HCT116 (cell line): ENCODE data around the gene APLF. TPM values are rescaled to one million over a fixed set of nuclear protein-coding genes. Genes with fewer than 3 reads are reported as not detected.
A peak's percentile ranks its signal among the peaks of the same experiment; 100 is the strongest.

ENCODE experiments used
- ATAC-seq: fragments of 200-7000 bp; cut with Tn5 transposase; 2 replicates; pipeline ENCODE4 v1.9.1; 2020; ENCODE audit warnings: mild to moderate bottlenecking, moderate library complexity
- BruUV-seq: library from RNA; stranded (reverse); fragments of 400-500 nt; replicated peaks from 2 replicates; lab custom pipeline; 2021; lab: Mats Ljungman, UMichigan
- CTCF ChIA-PET: fragments of 300-600 bp; sonication (Branson Sonifier 250); formaldehyde crosslinking; loops from one replicate; lab custom pipeline; 2021; ENCODE audit warnings: antibody characterized with exemption; lab: Charles Lee
- POLR2A ChIA-PET: fragments of 300-600, 350-600 bp; sonication (Branson Sonifier 250); formaldehyde crosslinking; loops from one replicate; lab custom pipeline; 2021; ENCODE audit warnings: antibody characterized with exemption; lab: Charles Lee
- RAD21 ChIA-PET, 2 experiments: fragments of 300-600 bp; sonication (Branson Sonifier 250); formaldehyde crosslinking; loops; one replicate each; lab custom pipeline; 2023; ENCODE audit warnings: low total read pairs in 2 of 2; ENCODE audit not compliant: uncharacterized antibody in 2 of 2, unreplicated experiment in 2 of 2, low non-redundant PET in 1 of 2; lab: Charles Lee
- DNase-seq: peaks from one replicate; pipeline ENCODE4 v3.0.0-alpha.2; 2010; ENCODE audit warnings: low read depth, low spot score
- H2AFZ ChIP-seq: fragments of 200-600 bp; shearing (Covaris generic), sonication (generic); 2 replicates; pipeline ENCODE4 v1.6.1; 2017; ENCODE audit warnings: low read depth, mixed run types, mixed read lengths, antibody characterized with exemption, low read length; ENCODE audit not compliant: poor library complexity, severe bottlenecking
- H3K27ac ChIP-seq: 2 replicates; pipeline ENCODE4 v1.5.1; 2012; ENCODE audit warnings: low read depth, low read length
- H3K27me3 ChIP-seq: fragments of 200-600 bp; sonication (generic); 2 replicates; pipeline ENCODE4 v1.6.1; 2016; ENCODE audit warnings: mixed run types, low read length, mixed read lengths; ENCODE audit not compliant: insufficient read depth
- H3K36me3 ChIP-seq, 2 experiments: fragments of 200-500 bp in 1 of 2; fragments of 200-600 bp in 1 of 2; sonication (Bioruptor generic) in 1 of 2; sonication (generic) in 1 of 2; 2 replicates each; pipeline versions ENCODE4 v1.5.1 to v1.6.1; 2014 to 2016; ENCODE audit warnings: low read length in 2 of 2, inconsistent platforms in 1 of 2, mixed read lengths in 1 of 2, mixed run types in 1 of 2; ENCODE audit not compliant: insufficient read depth in 2 of 2, control insufficient read depth in 1 of 2
- H3K4me1 ChIP-seq, 2 experiments: fragments of 200-600 bp in 1 of 2; sonication (generic) in 1 of 2; 2 replicates each; pipeline versions ENCODE4 v1.5.1 to v1.6.1; 2012 to 2017; ENCODE audit warnings: low read length in 2 of 2, inconsistent platforms in 1 of 2, mild to moderate bottlenecking in 1 of 2, mixed read lengths in 1 of 2, mixed run types in 1 of 2, moderate library complexity in 1 of 2; ENCODE audit not compliant: insufficient read depth in 2 of 2, control insufficient read depth in 1 of 2
- H3K4me2 ChIP-seq: fragments of 200-600 bp; sonication (generic); 2 replicates; pipeline ENCODE4 v1.6.1; 2017; ENCODE audit warnings: mixed run types, low read length, mixed read lengths
- H3K4me3 ChIP-seq, 2 experiments: fragments of 200-600 bp in 1 of 2; sonication (generic) in 1 of 2; replicated peaks in 1 of 2; 2 replicates each; pipeline ENCODE4 v1.5.1; 2011 to 2016; ENCODE audit warnings: low read length in 2 of 2, control low read depth in 1 of 2, low read depth in 1 of 2, mild to moderate bottlenecking in 1 of 2, mixed read lengths in 1 of 2, mixed run types in 1 of 2
- H3K79me2 ChIP-seq: fragments of 200-600 bp; sonication (generic); 2 replicates; pipeline ENCODE4 v1.6.1; 2017; ENCODE audit warnings: mild to moderate bottlenecking, mixed run types, low read length, moderate library complexity, mixed read lengths; ENCODE audit not compliant: insufficient read depth
- H3K9ac ChIP-seq: fragments of 200-600 bp; sonication (generic); 2 replicates; pipeline ENCODE4 v1.6.1; 2016; ENCODE audit warnings: low read length, mixed read lengths
- H3K9me2 ChIP-seq: fragments of 200-600 bp; sonication (generic), shearing (Covaris generic); 2 replicates; pipeline ENCODE4 v1.6.1; 2017; ENCODE audit warnings: mixed run types, mild to moderate bottlenecking, moderate library complexity; ENCODE audit not compliant: insufficient read depth
- H3K9me3 ChIP-seq, 2 experiments: fragments of 200-500 bp in 1 of 2; fragments of 200-600 bp in 1 of 2; sonication (Bioruptor generic) in 1 of 2; sonication (generic) in 1 of 2; 2 replicates each; pipeline ENCODE4 v1.6.1; 2014 to 2017; ENCODE audit warnings: low read length in 2 of 2, mixed read lengths in 2 of 2, inconsistent platforms in 1 of 2, low read depth in 1 of 2, mild to moderate bottlenecking in 1 of 2, mixed run types in 1 of 2, moderate library complexity in 1 of 2; ENCODE audit not compliant: control insufficient read depth in 1 of 2, insufficient read depth in 1 of 2
- H4K20me1 ChIP-seq: fragments of 200-600 bp; sonication (generic), shearing (Covaris generic); 2 replicates; pipeline ENCODE4 v1.6.1; 2017; ENCODE audit warnings: mixed run types, mild to moderate bottlenecking, moderate library complexity; ENCODE audit not compliant: insufficient read depth
- CBX3 ChIP-seq: IDR thresholded peaks from 2 replicates; pipeline ENCODE4 v1.6.1; 2012; ENCODE audit warnings: low read depth
- CEBPB ChIP-seq: IDR thresholded peaks from 2 replicates; pipeline ENCODE4 v1.6.1; 2012; ENCODE audit warnings: low read depth
- EGR1 ChIP-seq: IDR thresholded peaks from 2 replicates; pipeline ENCODE4 v1.6.1; 2012; ENCODE audit warnings: low read depth
- ELF1 ChIP-seq: IDR thresholded peaks from 2 replicates; pipeline ENCODE4 v1.6.1; 2012; ENCODE audit warnings: low read depth, borderline replicate concordance
- EZH2 ChIP-seq: fragments of 200-600 bp; sonication (generic); IDR thresholded peaks from 2 replicates; pipeline ENCODE4 v1.6.1; 2017; ENCODE audit warnings: antibody characterized with exemption, mixed run types
- EZH2phosphoT487 ChIP-seq: fragments of 200-600 bp; IDR thresholded peaks from 2 replicates; pipeline ENCODE4 v1.6.1; 2018; ENCODE audit warnings: antibody characterized with exemption, borderline replicate concordance
- FOSL1 ChIP-seq: IDR thresholded peaks from 2 replicates; pipeline ENCODE4 v1.6.1; 2012; ENCODE audit warnings: low read depth
- JUND ChIP-seq: IDR thresholded peaks from 2 replicates; pipeline ENCODE4 v1.6.1; 2012
- MAX ChIP-seq: IDR thresholded peaks from 2 replicates; pipeline ENCODE4 v1.6.1; 2012
- POLR2AphosphoS5 ChIP-seq: IDR thresholded peaks from 2 replicates; pipeline ENCODE4 v1.6.1; 2011; ENCODE audit warnings: mild to moderate bottlenecking, low read depth, low read length, moderate library complexity
- RAD21 ChIP-seq: IDR thresholded peaks from 2 replicates; pipeline ENCODE4 v1.6.1; 2012; ENCODE audit warnings: low read depth, mild to moderate bottlenecking
- SIN3A ChIP-seq: IDR thresholded peaks from 2 replicates; pipeline ENCODE4 v1.6.1; 2012; ENCODE audit warnings: low read depth
- SP1 ChIP-seq: IDR thresholded peaks from 2 replicates; pipeline ENCODE4 v1.6.1; 2012; ENCODE audit warnings: low read depth
- YY1 ChIP-seq: IDR thresholded peaks from 2 replicates; pipeline ENCODE4 v1.6.1; 2011; ENCODE audit warnings: low read length, low read depth, moderate library complexity, mild to moderate bottlenecking; ENCODE audit not compliant: insufficient replicate concordance; ENCODE audit errors: extremely low read depth
- ZBTB33 ChIP-seq: IDR thresholded peaks from 2 replicates; pipeline ENCODE4 v1.6.1; 2011; ENCODE audit warnings: mild to moderate bottlenecking, low read length, moderate library complexity; ENCODE audit not compliant: insufficient replicate concordance; ENCODE audit errors: extremely low read depth
- ZFX ChIP-seq: fragments of 450-650 bp; IDR thresholded peaks from 2 replicates; pipeline ENCODE4 v1.6.1; 2017
- intact Hi-C: fragments of 100-400 bp; cut with micrococcal nuclease; formaldehyde crosslinking; loops from 2 replicates; pipeline ENCODE4 v1.10.0; 2022
- total RNA-seq: library from RNA; stranded (reverse); gene quantifications from one replicate; pipeline ENCODE4 v1.2.1, GENCODE V29; 2021; ENCODE audit not compliant: unreplicated experiment
- TF ChIP-seq, protein P1 (sequence below): IDR thresholded peaks from 2 replicates; pipeline ENCODE4 v1.6.1; 2012

APLF gene
- total RNA-seq, 1 experiment from 2014 or later = 1.6 TPM

DNA sequence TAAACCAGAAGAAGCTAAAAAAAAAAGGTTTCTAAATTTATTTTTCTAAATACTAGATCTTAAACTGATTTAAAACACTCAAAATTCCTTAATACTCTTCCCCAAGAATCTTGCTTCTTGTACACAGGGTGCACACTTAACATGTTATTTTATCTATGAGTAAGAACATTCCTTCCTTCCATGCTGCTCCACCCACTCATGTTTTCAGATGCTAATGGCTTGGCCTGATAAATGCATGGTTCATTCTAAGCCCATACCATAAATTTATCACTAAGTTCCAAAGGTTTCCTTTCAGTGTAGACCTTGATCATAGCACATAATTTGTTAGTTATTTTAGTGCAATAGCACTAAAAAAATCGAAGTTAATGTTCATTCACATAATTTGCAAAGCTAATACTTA is 8.4 kb upstream of the APLF start:
- RAD21 ChIA-PET = no interaction called here
- Histone ChIP-seq H3K79me2 (no peaks in the 10 kb centered on the region), H3K9me2 (no peaks in the 10 kb centered on the region), H3K27ac (no peak overlapping the region), H3K36me3 (no peaks in the 10 kb centered on the region), H3K27me3 (no peaks in the 10 kb centered on the region), H3K4me3 (no peak overlapping the region), H2AFZ (no peak overlapping the region), H3K4me1 (no peaks in the 10 kb centered on the region), H4K20me1 (no peaks in the 10 kb centered on the region), H3K9me3 (no peaks in the 10 kb centered on the region), H3K9ac (no peak overlapping the region), H3K4me2 (no peak overlapping the region)
- no TSS peak for BruUV-seq
- no peak for TF ChIP-seq EGR1
- no peak for TF ChIP-seq ELF1
- TF ChIP-seq JUND = no peak
- no peak for TF ChIP-seq EZH2
- TF ChIP-seq MAX = no peak
- no peak for TF ChIP-seq ZFX
- TF ChIP-seq RAD21 = no peak
- TF ChIP-seq CEBPB = no peak
- no peak for TF ChIP-seq SIN3A
- TF ChIP-seq EZH2phosphoT487 = no peak
- TF ChIP-seq FOSL1 = no peak
- intact Hi-C loops = no loop called here
- no peak for ATAC-seq
- CTCF ChIA-PET = no interaction called here
- POLR2A ChIA-PET = no interaction called here
- no peak for DNase-seq

- no peaks in the 10 kb centered on the region; the same call in 1 of the 2 replicates for H4K20me1 ChIP-seq
- H3K79me2 ChIP-seq = no peaks in the 10 kb centered on the region
- H3K4me1 ChIP-seq = peaks cover 4 to 15% of the 10 kb centered on the region in 2 experiments; a peak in 3 of 4 replicates
- H3K4me3 ChIP-seq = no peak overlapping the region
- H3K36me3 ChIP-seq = no peaks in the 10 kb centered on the region
- no TSS peak for BruUV-seq
- H3K27me3 ChIP-seq = no peaks in the 10 kb centered on the region
- DNase-seq = peak; percentile 62
- no peak overlapping the region for H3K27ac ChIP-seq
- ChIA-PET POLR2A (interaction anchor here (1.1 kb wide), 2 partner anchors 444 to 462 kb away, joined by 3 read pairs; no protein-coding TSS in a partner anchor), CTCF (interaction anchor here (0.6 to 2.4 kb wide), 33 partner anchors 9 to 876 kb away, joined by 3 to 45 read pairs (median 4); no protein-coding TSS in a partner anchor), RAD21 (interaction anchor here (1.0 to 1.5 kb wide), 3 partner anchors 445 to 462 kb away, joined by 3 to 11 read pairs (median 4); no protein-coding TSS in a partner anchor)
- no peak for ATAC-seq
- H2AFZ ChIP-seq = no peak overlapping the region
- no peak overlapping the region for H3K9ac ChIP-seq
- no peaks in the 10 kb centered on the region for H3K9me2 ChIP-seq
- intact Hi-C loops = loop anchor here (1.0 to 2.0 kb wide), 4 partner anchors 251 to 550 kb away; partner anchors contain the start of gene ANTXR1
- no peaks in the 10 kb centered on the region for H3K9me3 ChIP-seq
- no peak overlapping the region for H3K4me2 ChIP-seq
- TF ChIP-seq POLR2AphosphoS5 (no peak), YY1 (no peak), RAD21 (peak; percentile 86), ELF1 (no peak), ZBTB33 (no peak), SP1 (peak; percentile 12; the same call in 1 of the 2 replicates), EZH2phosphoT487 (no peak), CBX3 (0 out of 2 replicates have a peak, but pooled peaks have one; percentile 25), EGR1 (no peak)
- TF ChIP-seq, protein P1, sequence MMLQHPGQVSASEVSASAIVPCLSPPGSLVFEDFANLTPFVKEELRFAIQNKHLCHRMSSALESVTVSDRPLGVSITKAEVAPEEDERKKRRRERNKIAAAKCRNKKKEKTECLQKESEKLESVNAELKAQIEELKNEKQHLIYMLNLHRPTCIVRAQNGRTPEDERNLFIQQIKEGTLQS = no peak
Measured at GRCh38 chr2:68463287-68463877, 4.0 kb upstream of the APLF start.
